ENCODE results near the gene APOOL.

Gene APOOL

GRCh38 chrX:85089321-85089840 is 85.7 kb downstream of the APOOL start:
- no peak for DNase-seq

- no peak for DNase-seq
These were observed 103.7 kb downstream of the APOOL start for GRCh38 chrX:85107407-85107806.

- no peak for DNase-seq
These were observed 104.5 kb downstream of the APOOL start for GRCh38 chrX:85108165-85108564.

GRCh38 chrX:85109235-85109634 is 105.6 kb downstream of the APOOL start:
- DNase-seq = no peak

- DNase-seq = no peak
These were observed 107.7 kb downstream of the APOOL start for GRCh38 chrX:85111347-85111746.

GRCh38 chrX:85112293-85112692 is 108.6 kb downstream of the APOOL start:
- no peak for DNase-seq

- no peak for DNase-seq
These were observed 110.1 kb downstream of the APOOL start for GRCh38 chrX:85113746-85114145.

- DNase-seq = no peak
These were observed 110.5 kb downstream of the APOOL start for GRCh38 chrX:85114171-85114570.

- no peak for DNase-seq
These were observed 111.1 kb downstream of the APOOL start for GRCh38 chrX:85114776-85115175.

GRCh38 chrX:85115252-85115651 is 111.6 kb downstream of the APOOL start:
- no peak for DNase-seq

GRCh38 chrX:85136409-85136808 is 132.7 kb downstream of the APOOL start:
- no peak for DNase-seq

GRCh38 chrX:85139422-85139821 is 135.7 kb downstream of the APOOL start:
- no peak for DNase-seq

GRCh38 chrX:85140964-85141363 is 137.3 kb downstream of the APOOL start:
- no peak for DNase-seq
